Heart left ventricle (tissue), 16 donors: ENCODE results near the gene C8A. TPM values are rescaled to one million over a fixed set of nuclear protein-coding genes. Genes with fewer than 3 reads are reported as not detected.

Source experiments
- ATAC-seq, 4 donors: fragments of 200-7000 bp; cut with Tn5 transposase; one replicate each; pipeline ENCODE4 v1.9.1; 2020 to 2022; ENCODE audit warnings: moderate library complexity in 4 of 4, mild to moderate bottlenecking in 3 of 4, moderate number of reproducible peaks in 1 of 4
- DNase-seq, 5 donors: peaks; one replicate each; pipeline ENCODE4 v3.0.0-alpha.2; 2020
- H3K27ac ChIP-seq, 12 donors: fragments of 200-600 bp; sonication (generic) in 4 of 12; one replicate each; pipeline versions ENCODE4 v1.5.0 to v1.8.0; 2016 to 2022; ENCODE audit warnings: mild to moderate bottlenecking in 2 of 12
- H3K27me3 ChIP-seq, 9 donors: fragments of 200-600 bp; sonication (generic) in 2 of 9; one replicate each; pipeline versions ENCODE4 v1.5.1 to v1.8.0; 2016 to 2022; ENCODE audit warnings: mild to moderate bottlenecking in 3 of 9
- H3K36me3 ChIP-seq, 9 donors: fragments of 200-600 bp; sonication (generic) in 2 of 9; one replicate each; pipeline versions ENCODE4 v1.5.0 to v1.8.0; 2018 to 2022; ENCODE audit warnings: mild to moderate bottlenecking in 2 of 9
- H3K4me1 ChIP-seq, 12 donors: fragments of 200-600 bp; sonication (generic) in 4 of 12; one replicate each; pipeline versions ENCODE4 v1.5.0 to v1.8.0; 2016 to 2022; ENCODE audit warnings: mild to moderate bottlenecking in 3 of 12
- H3K4me3 ChIP-seq, 12 donors: fragments of 200-600 bp; sonication (generic) in 4 of 12; one replicate each; pipeline versions ENCODE4 v1.5.0 to v1.8.0; 2017 to 2022; ENCODE audit warnings: mild to moderate bottlenecking in 9 of 12, moderate library complexity in 4 of 12
- H3K9me3 ChIP-seq, 12 donors: fragments of 200-600 bp; sonication (generic) in 4 of 12; one replicate each; pipeline versions ENCODE4 v1.5.0 to v1.8.0; 2016 to 2022; ENCODE audit warnings: mild to moderate bottlenecking in 1 of 12
- CTCF ChIP-seq, 12 donors: fragments of 200-600 bp; sonication (generic) in 4 of 12; IDR thresholded peaks; one replicate each; pipeline versions ENCODE4 v1.5.0 to v1.8.0; 2018 to 2022; ENCODE audit warnings: antibody characterized with exemption in 12 of 12, mild to moderate bottlenecking in 5 of 12
- POLR2A ChIP-seq, 2 donors: fragments of 450-650 bp; IDR thresholded peaks; one replicate each; pipeline ENCODE4 v1.6.1; 2017; ENCODE audit warnings: antibody characterized with exemption in 2 of 2, mild to moderate bottlenecking in 2 of 2, moderate library complexity in 2 of 2
- WGBS, 4 donors: extraction: QIAGEN DNeasy Blood & Tissue Kit in 2 of 4; methylation state at CpG; one replicate each; pipeline versions ENCODE4 v1.1.5 to v1.1.7; 2013 to 2018; 5-methylcytosine and 5-hydroxymethylcytosine counted together
- intact Hi-C, 10 donors: fragments of 100-400 bp; cut with DNase I; formaldehyde crosslinking; loops; one replicate each; pipeline versions ENCODE4 v1.11.1 to v1.14.2; 2022
- polyA plus RNA-seq, 2 donors: library from polyadenylated mRNA; stranded (reverse); fragments of 200-250 nt; gene quantifications; one replicate each; pipeline ENCODE4 v1.2.3, GENCODE V29; 2013
- total RNA-seq, 9 donors: library from RNA; depleted of rRNA in 2 of 9; stranded (reverse); fragments of >200 nt in 2 of 9; fragmentation: NEBNext Ultra II Directional in 3 of 9; extraction: Animal tissue kit (Norgen Biotek cat#: 25700) in 3 of 9; gene quantifications; one replicate each; pipeline versions ENCODE4 v1.1.0 to v1.2.4, GENCODE V29; 2016 to 2023
- donor health status: ischemic (EF 13 %, LVEDD 7.1; RV severe dilation, severe dysfunction).
- donor health status: healthy with polysubstance abuse.
- donor health status: DM: no; HTN: yes; CAD: no.
- donor health status: DM: no; HTN: no; CAD: no.
- donor health status: ischemic (EF 25% LVEDD 6.9; RV normal size, moderate dysfunction).
- donor health status: ischemic (EF 25% LVEDD 5.7; RV mildly dilated, moderate dysfunction).
- donor health status: healthy.
- donor health status: DM: yes; HTN: yes; CAD: no.
- donor health status: ischemic (EF 35%, LVEDD 5.7; RV mildly dilated, moderate dysfunction).
- donor health status: nonischemic (EF 11% LVEDD 7.7; RV severe dilation, severe dysfunction).
- donor health status: DM: yes; HTN: yes; CAD: no.
- donor health status: PGD.
- donor health status: ischemic (EF 29% LVEDD 5.4; RV normal size, mild dysfunction).
- donor health status: nonischemic (EF 23%, LVEDD 6.1; RV moderate dilation, normal function).

The C8A gene
- total and polyA plus RNA-seq, 11 donors, result not detected

GRCh38 chr1:56927986-56928385 is 73.4 kb downstream of the C8A start:
- WGBS, 4 donors, result 92 to 95% (median 94%) methylated on average over 3 of the region's 3 CpGs
- Histone ChIP-seq H3K4me1 (no peaks in the 10 kb centered on the region), H3K9me3 (no peaks in the 10 kb centered on the region), H3K27me3 (no peaks in the 10 kb centered on the region), H3K36me3 (no peaks in the 10 kb centered on the region), H3K4me3 (no peak overlapping the region), H3K27ac (no peak overlapping the region)
- DNase-seq (no peak), ATAC-seq (no peak)
- intact Hi-C loops, result no loop called here
- TF ChIP-seq POLR2A (IDR thresholded peaks at IDR 0.05) (no peak), CTCF (IDR thresholded peaks at IDR 0.05) (no peak)

- Histone ChIP-seq H3K4me1 (no peaks in the 10 kb centered on the region), H3K4me3 (no peak overlapping the region), H3K27ac (no peak overlapping the region), H3K9me3 (no peaks in the 10 kb centered on the region), H3K27me3 (no peaks in the 10 kb centered on the region), H3K36me3 (no peaks in the 10 kb centered on the region)
- ATAC-seq (no peak), DNase-seq (no peak)
- 72 to 81% (median 78%) methylated on average over 1 to 2 of the region's 2 CpGs for WGBS, 4 donors
- TF ChIP-seq POLR2A (IDR thresholded peaks at IDR 0.05) (no peak), CTCF (IDR thresholded peaks at IDR 0.05) (no peak)
- intact Hi-C loops, result no loop called here
These were observed 74.9 kb downstream of the C8A start for GRCh38 chr1:56929492-56929891.

GRCh38 chr1:56931211-56931610 is 76.6 kb downstream of the C8A start:
- H3K36me3 ChIP-seq, result no peaks in the 10 kb centered on the region
- no peak overlapping the region for H3K4me3 ChIP-seq
- 46 to 65% (median 51%) methylated on average over 3 of the region's 3 CpGs for WGBS, 4 donors
- intact Hi-C loops, result no loop called here
- no peaks in the 10 kb centered on the region for H3K9me3 ChIP-seq
- H3K27ac ChIP-seq, result no peak overlapping the region
- no peaks in the 10 kb centered on the region for H3K27me3 ChIP-seq
- ATAC-seq, result no peak
- DNase-seq, result no peak
- no peak for TF ChIP-seq CTCF (IDR thresholded peaks at IDR 0.05)
- no peak for TF ChIP-seq POLR2A (IDR thresholded peaks at IDR 0.05)
- H3K4me1 ChIP-seq, result no peaks in the 10 kb centered on the region

- no peak for ATAC-seq
- intact Hi-C loops, result loop anchor here in 1 of 10 donors (2.0 kb wide), 1 partner anchor 21 kb away; no protein-coding TSS in a partner anchor
- WGBS, 4 donors, result 69 to 82% (median 76%) methylated on average over 3 of the region's 3 CpGs
These were observed 77.1 kb downstream of the C8A start for GRCh38 chr1:56931686-56932085.

More at GRCh38 chr1:56931686-56932085, 77.1 kb downstream of the C8A start:
- no peaks in the 10 kb centered on the region for H3K27me3 ChIP-seq
- TF ChIP-seq POLR2A (IDR thresholded peaks at IDR 0.05), result no peak
- TF ChIP-seq CTCF (IDR thresholded peaks at IDR 0.05), result no peak
- no peak overlapping the region for H3K4me3 ChIP-seq
- no peak overlapping the region for H3K27ac ChIP-seq
- no peaks in the 10 kb centered on the region for H3K4me1 ChIP-seq
- no peak for DNase-seq
- H3K9me3 ChIP-seq, result no peaks in the 10 kb centered on the region
- H3K36me3 ChIP-seq, result no peaks in the 10 kb centered on the region
